Upper lobe of left lung (tissue), 4 donors: Measurements from ENCODE around the gene XBP1.
"Not testable (repeated sequence)": the region's sequence is repeated elsewhere in the genome, so short reads cannot be mapped to it uniquely, and the experiment has no call there.

ENCODE experiments used
- EP300 ChIP-seq, 4 donors: sonication (generic); formaldehyde crosslinking; IDR thresholded peaks; one replicate each; pipeline ENCODE4 v1.5.1; 2017; ENCODE audit warnings: antibody characterized with exemption in 4 of 4, control low read depth in 2 of 4
- POLR2A ChIP-seq, 4 donors: fragments of 450-650 bp; IDR thresholded peaks; one replicate each; pipeline ENCODE4 v1.5.1; 2016 to 2017; ENCODE audit warnings: antibody characterized with exemption in 4 of 4, mild to moderate bottlenecking in 2 of 4
- POLR2AphosphoS5 ChIP-seq, 2 donors: sonication (generic); formaldehyde crosslinking; IDR thresholded peaks; one replicate each; pipeline ENCODE4 v1.5.1; 2017; ENCODE audit warnings: antibody characterized with exemption in 2 of 2
- TF ChIP-seq, protein P1 (sequence below), 6 experiments: fragments of 450-650 bp in 4 of 6; fragments of 200-600 bp in 2 of 6; sonication (generic) in 2 of 6; IDR thresholded peaks; one replicate each; pipeline ENCODE4 v1.5.1; 2016 to 2019; ENCODE audit warnings: antibody characterized with exemption in 6 of 6

DNA sequence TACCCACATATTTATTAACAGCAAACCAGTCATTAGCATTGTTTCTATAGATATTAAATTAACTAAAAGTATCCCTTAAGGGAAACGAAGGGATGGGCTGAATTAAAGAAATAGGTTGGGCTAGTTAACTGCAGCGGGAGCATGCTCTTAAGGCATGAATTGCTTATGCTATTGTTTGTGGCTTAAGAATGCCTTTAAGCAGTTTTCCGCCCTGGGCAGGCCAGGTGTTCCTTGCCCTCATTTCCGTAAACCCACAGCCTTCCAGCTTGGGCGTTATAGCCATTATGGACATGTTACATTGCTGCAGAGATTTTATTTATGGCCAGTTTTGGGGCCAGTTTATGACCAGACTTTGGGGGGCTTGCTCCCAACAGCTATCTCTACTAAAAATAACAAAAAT, 5.1 kb upstream of the XBP1 start:
- TF ChIP-seq, protein P1, sequence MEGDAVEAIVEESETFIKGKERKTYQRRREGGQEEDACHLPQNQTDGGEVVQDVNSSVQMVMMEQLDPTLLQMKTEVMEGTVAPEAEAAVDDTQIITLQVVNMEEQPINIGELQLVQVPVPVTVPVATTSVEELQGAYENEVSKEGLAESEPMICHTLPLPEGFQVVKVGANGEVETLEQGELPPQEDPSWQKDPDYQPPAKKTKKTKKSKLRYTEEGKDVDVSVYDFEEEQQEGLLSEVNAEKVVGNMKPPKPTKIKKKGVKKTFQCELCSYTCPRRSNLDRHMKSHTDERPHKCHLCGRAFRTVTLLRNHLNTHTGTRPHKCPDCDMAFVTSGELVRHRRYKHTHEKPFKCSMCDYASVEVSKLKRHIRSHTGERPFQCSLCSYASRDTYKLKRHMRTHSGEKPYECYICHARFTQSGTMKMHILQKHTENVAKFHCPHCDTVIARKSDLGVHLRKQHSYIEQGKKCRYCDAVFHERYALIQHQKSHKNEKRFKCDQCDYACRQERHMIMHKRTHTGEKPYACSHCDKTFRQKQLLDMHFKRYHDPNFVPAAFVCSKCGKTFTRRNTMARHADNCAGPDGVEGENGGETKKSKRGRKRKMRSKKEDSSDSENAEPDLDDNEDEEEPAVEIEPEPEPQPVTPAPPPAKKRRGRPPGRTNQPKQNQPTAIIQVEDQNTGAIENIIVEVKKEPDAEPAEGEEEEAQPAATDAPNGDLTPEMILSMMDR (IDR thresholded peaks at IDR 0.05), result not testable (repeated sequence)
- TF ChIP-seq EP300, POLR2AphosphoS5, POLR2A (IDR thresholded peaks at IDR 0.05): not testable (repeated sequence)
